Heart left ventricle (tissue), 13 donors: Measurements from ENCODE around the gene TNKS1BP1.

Experiments
- CTCF ChIP-seq, 12 donors: fragments of 200-600 bp; sonication (generic) in 4 of 12; IDR thresholded peaks; one replicate each; pipeline versions ENCODE4 v1.5.0 to v1.8.0; 2018 to 2022; ENCODE audit warnings: antibody characterized with exemption in 12 of 12, mild to moderate bottlenecking in 5 of 12
- POLR2A ChIP-seq, 2 donors: fragments of 450-650 bp; IDR thresholded peaks; one replicate each; pipeline ENCODE4 v1.6.1; 2017; ENCODE audit warnings: antibody characterized with exemption in 2 of 2, mild to moderate bottlenecking in 2 of 2, moderate library complexity in 2 of 2
- donor health status: ischemic (EF 13 %, LVEDD 7.1; RV severe dilation, severe dysfunction).
- donor health status: DM: no; HTN: yes; CAD: no.
- donor health status: DM: no; HTN: no; CAD: no.
- donor health status: ischemic (EF 25% LVEDD 6.9; RV normal size, moderate dysfunction).
- donor health status: ischemic (EF 25% LVEDD 5.7; RV mildly dilated, moderate dysfunction).
- donor health status: ischemic (EF 35%, LVEDD 5.7; RV mildly dilated, moderate dysfunction).
- donor health status: nonischemic (EF 11% LVEDD 7.7; RV severe dilation, severe dysfunction).
- donor health status: DM: yes; HTN: yes; CAD: no.
- donor health status: PGD.
- donor health status: ischemic (EF 29% LVEDD 5.4; RV normal size, mild dysfunction).
- donor health status: nonischemic (EF 23%, LVEDD 6.1; RV moderate dilation, normal function).

- no peak for TF ChIP-seq CTCF (IDR thresholded peaks at IDR 0.05)
- TF ChIP-seq POLR2A (IDR thresholded peaks at IDR 0.05) = no peak
Observed at GRCh38 chr11:57308426-57309060, 16.2 kb downstream of the TNKS1BP1 start.
